Naive thymus-derived CD8-positive, alpha-beta T cell (primary cell): ENCODE data around the gene GFOD2. TPM values are rescaled to one million over a fixed set of nuclear protein-coding genes. Genes with fewer than 3 reads are reported as not detected.

Experiments used
- ATAC-seq, 2 donors: fragments of 150-1000 bp; cut with Tn5 transposase in 1 of 2; sonication (Bioruptor Pico), chemical (Tn5 transposase) in 1 of 2; 1 replicate in 1 of 2; 2 replicates in 1 of 2; pipeline ENCODE4 v1.10.0; 2021; ENCODE audit warnings: mild to moderate bottlenecking in 2 of 2, moderate library complexity in 2 of 2
- POLR2A ChIA-PET: fragments of 350-600 bp; sonication (Branson Sonifier 250); formaldehyde crosslinking; loops from one replicate; lab custom pipeline; 2021; ENCODE audit warnings: antibody characterized with exemption; lab: Charles Lee
- DNase-seq, 10 donors: peaks; one replicate each; pipeline versions ENCODE4 v3.0.0 to v3.0.0-alpha.2; 2020 to 2022
- H3K27ac Mint-ChIP-seq, 10 donors: one replicate each; pipeline ENCODE4 v1.8.0; 2020 to 2022; ENCODE audit warnings: mild to moderate bottlenecking in 10 of 10, mixed read lengths in 10 of 10, moderate library complexity in 4 of 10, inconsistent platforms in 1 of 10
- H3K27me3 Mint-ChIP-seq, 5 donors: one replicate each; pipeline ENCODE4 v1.8.0; 2021 to 2022; ENCODE audit warnings: mixed read lengths in 5 of 5
- H3K36me3 Mint-ChIP-seq, 3 donors: one replicate each; pipeline ENCODE4 v1.8.0; 2020 to 2022; ENCODE audit warnings: mixed read lengths in 3 of 3, mild to moderate bottlenecking in 2 of 3, inconsistent platforms in 1 of 3
- H3K4me1 Mint-ChIP-seq, 4 donors: one replicate each; pipeline ENCODE4 v1.8.0; 2021 to 2022; ENCODE audit warnings: mixed read lengths in 4 of 4
- H3K4me3 Mint-ChIP-seq, 10 donors: one replicate each; pipeline ENCODE4 v1.8.0; 2020 to 2022; ENCODE audit warnings: mild to moderate bottlenecking in 10 of 10, mixed read lengths in 10 of 10, moderate library complexity in 6 of 10, inconsistent platforms in 1 of 10
- H3K9me3 Mint-ChIP-seq, 9 donors: one replicate each; pipeline ENCODE4 v1.8.0; 2020 to 2022; ENCODE audit warnings: mixed read lengths in 9 of 9, mild to moderate bottlenecking in 3 of 9, inconsistent platforms in 1 of 9, moderate library complexity in 1 of 9
- polyA plus RNA-seq, 3 donors: library from polyadenylated mRNA; unstranded; fragments of 300-500 nt; fragmentation: Illumina TruSeq; gene quantifications; one replicate each; pipeline ENCODE4 v1.2.3, GENCODE V29; 2021
- total RNA-seq, 8 experiments: library from RNA in 2 of 8; stranded (reverse) in 2 of 8; gene quantifications; one replicate each; pipeline ENCODE4 v1.2.3 and lab custom pipeline; 2021 to 2026

Gene GFOD2, protein sequence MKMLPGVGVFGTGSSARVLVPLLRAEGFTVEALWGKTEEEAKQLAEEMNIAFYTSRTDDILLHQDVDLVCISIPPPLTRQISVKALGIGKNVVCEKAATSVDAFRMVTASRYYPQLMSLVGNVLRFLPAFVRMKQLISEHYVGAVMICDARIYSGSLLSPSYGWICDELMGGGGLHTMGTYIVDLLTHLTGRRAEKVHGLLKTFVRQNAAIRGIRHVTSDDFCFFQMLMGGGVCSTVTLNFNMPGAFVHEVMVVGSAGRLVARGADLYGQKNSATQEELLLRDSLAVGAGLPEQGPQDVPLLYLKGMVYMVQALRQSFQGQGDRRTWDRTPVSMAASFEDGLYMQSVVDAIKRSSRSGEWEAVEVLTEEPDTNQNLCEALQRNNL
- total RNA-seq (10 to 100 TPM; 12.7 to 13.0 TPM), polyA plus RNA-seq (10 to 100 TPM in 1 of 3 donors, 1 to 10 TPM in 2; 6.0 to 10.9 (median 6.5) TPM), total RNA-seq (lab: John Stamatoyannopoulos, UW) (8.9 to 35.5 (median 28.1) reads per million in 6 experiments)

DNA sequence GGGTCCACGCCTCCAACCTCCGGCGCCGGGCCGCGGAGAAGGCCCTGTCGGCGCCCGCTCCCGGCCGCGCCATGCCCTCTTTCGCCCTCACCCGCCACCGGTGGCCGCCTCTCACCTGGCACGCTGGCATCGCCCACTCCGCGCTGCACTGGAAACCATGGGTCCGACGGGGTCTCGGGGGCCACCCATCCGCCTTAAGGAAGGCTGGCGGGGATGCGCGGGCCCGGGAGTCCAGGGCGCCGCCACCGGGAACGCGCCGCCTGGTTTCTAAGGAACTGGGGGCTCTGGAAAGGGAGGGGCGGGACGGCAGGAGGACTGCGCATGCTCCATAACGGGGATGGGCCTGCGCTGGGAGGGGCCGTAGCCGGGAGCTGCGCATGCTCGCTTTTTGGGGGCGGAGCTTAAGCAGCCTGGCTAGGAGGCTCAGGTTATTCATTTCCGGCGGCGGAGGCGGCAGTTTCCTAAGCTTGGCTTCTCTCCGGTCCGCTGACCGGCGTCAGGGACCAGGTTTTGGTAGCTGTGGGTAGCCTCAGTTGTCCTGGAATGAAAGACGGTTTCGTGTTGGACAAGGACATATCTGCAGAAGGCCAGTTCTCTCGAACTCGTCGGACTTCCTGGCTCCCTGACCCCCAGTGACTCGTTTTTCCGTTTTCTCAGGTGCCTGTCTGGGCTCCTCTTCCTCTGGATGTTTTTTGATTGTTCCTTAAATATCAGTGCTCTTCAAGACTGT, at the start of gene GFOD2:
GFOD2 (minus strand) TSS at position 269 of the 730 bp plus-strand sequence. CDS start 33,601 bp downstream, outside the sequence.
- ATAC-seq: peak; percentile 91 to 92
- peaks cover 22 to 40% (median 33%) of the 10 kb centered on the region in 4 donors for H3K4me1 Mint-ChIP-seq

DNA sequence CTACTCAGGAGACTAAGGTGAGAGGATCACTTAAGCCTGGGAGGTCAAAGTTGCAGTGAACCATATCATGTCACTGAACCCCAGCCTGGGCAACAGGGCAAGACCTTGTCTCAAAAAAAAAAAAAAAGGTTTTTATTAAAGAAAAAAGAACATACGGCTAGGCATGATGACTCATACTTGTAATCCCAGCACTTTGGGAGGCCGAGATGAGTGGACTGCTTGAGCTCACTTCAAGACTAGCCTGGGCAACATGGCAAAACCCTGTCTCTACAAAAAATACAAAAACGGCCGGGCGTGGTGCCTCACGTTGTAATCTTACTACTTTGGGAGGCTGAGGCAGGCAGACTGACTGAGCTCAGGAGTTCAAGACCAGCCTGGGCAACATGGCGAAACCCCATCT, 48.8 kb upstream of the GFOD2 start:
- H3K9me3 Mint-ChIP-seq: no peaks in the 10 kb centered on the region
- no peaks in the 10 kb centered on the region for H3K27me3 Mint-ChIP-seq
- DNase-seq (peak in 1 of 10 donors; percentile 23), ATAC-seq (no peak)
- H3K36me3 Mint-ChIP-seq: peaks cover 3 to 54% (median 25%) of the 10 kb centered on the region in 3 donors
- no peak overlapping the region for H3K4me3 Mint-ChIP-seq
- H3K4me1 Mint-ChIP-seq: peaks cover 2 to 18% (median 4%) of the 10 kb centered on the region in 4 donors
- POLR2A ChIA-PET: interaction anchor here (0.7 kb wide), 2 partner anchors 167 to 473 kb away, joined by 3 to 4 read pairs; no protein-coding TSS in a partner anchor
- no peak overlapping the region for H3K27ac Mint-ChIP-seq

More for the DNA sequence above, at the start of gene GFOD2:
- Mint-ChIP-seq H3K4me3 (peak within 1 kb of the TSS; percentile 90 to 99 (median 98)), H3K27ac (peak within 1 kb of the TSS; percentile 85 to 99 (median 98)), H3K27me3 (no peaks in the 10 kb centered on the region), H3K36me3 (no peaks in the 10 kb centered on the region), H3K9me3 (no peaks in the 10 kb centered on the region)
- POLR2A ChIA-PET: interaction anchor here (0.8 to 1.9 kb wide), 7 partner anchors 10 to 172 kb away, joined by 3 to 10 read pairs (median 4); partner anchors contain the start of genes ACD, C16orf86, ENKD1 and PARD6A
- DNase-seq: peak; percentile 93 to 100 (median 98)

DNA sequence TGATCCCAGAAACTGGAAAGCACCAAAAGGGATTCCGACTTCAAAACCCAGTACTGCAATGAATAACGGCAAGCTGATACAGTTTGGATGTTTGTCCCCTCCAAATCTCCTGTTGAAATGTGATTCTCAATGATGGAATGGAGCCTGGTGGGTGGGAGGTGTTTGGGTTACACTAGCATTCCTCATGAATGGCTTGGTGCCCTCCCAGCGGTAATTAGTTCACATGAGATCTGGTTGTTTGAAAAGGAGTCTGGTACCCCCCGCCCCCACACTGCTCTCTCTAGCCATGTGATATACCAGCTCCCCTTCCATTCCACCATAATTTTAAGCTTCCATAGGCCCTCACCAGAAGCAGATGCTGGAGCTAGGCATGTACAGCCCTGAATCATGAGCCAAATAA, 47.2 kb upstream of the GFOD2 start:
- H3K36me3 Mint-ChIP-seq: peaks cover 5 to 44% (median 21%) of the 10 kb centered on the region in 3 donors
- POLR2A ChIA-PET: no interaction called here
- H3K4me1 Mint-ChIP-seq: peaks cover 3 to 16% (median 7%) of the 10 kb centered on the region in 4 donors
- H3K27me3 Mint-ChIP-seq: no peaks in the 10 kb centered on the region
- no peak overlapping the region for H3K4me3 Mint-ChIP-seq
- no peak for ATAC-seq
- no peaks in the 10 kb centered on the region for H3K9me3 Mint-ChIP-seq
- DNase-seq: no peak
- H3K27ac Mint-ChIP-seq: no peak overlapping the region

DNA sequence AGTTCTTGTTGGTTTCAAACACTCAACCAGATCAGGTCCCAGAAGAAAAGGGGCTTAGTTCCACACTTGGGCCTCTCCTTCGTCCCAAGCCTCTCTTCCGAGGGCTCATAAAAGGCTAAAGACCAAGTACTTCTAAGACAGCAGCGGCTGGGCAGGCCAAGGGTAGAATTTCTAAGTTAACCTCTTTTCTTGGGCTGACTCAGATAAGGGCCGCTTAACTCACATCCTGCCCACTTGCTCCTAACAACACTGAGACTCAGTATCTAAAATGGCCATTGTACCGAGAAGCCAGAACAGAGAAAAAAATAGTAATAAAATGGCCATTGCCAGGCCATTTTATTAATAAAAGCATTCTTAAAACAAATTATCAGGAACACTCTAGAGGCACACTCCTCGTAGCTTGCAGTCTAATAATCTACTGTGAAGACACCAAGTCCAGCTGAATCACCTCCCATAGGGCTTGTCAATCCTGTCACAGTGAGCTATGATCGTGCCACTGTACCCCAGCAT, 45.1 kb upstream of the GFOD2 start:
- Mint-ChIP-seq H3K36me3 (peaks cover 5 to 33% (median 11%) of the 10 kb centered on the region in 3 donors), H3K9me3 (no peaks in the 10 kb centered on the region), H3K4me1 (peaks cover 15 to 27% (median 20%) of the 10 kb centered on the region in 4 donors), H3K27ac (peak overlapping the region in 2 of 10 donors; percentile 15 to 21), H3K27me3 (no peaks in the 10 kb centered on the region), H3K4me3 (no peak overlapping the region)
- ATAC-seq (no peak), DNase-seq (no peak)
- POLR2A ChIA-PET: no interaction called here

DNA sequence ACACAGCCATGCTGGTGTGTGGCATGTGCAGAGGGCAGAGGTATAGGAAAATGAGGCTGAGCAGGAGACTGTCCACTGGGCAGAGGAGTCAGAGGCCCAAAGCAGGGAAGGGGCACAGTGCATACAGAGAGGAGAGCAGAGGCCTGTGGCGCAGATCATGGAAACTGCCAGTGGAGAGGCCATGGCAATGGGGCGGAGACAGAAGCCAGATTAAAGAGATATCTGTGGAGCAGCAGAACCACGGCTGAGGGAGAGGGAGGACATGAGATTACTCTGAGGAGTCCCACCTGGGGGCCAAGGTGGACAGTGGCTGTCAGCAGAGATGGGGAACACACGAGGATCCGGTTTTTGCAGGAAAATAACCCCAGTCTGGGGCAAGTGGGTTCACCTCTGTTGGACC, 44.0 kb upstream of the GFOD2 start:
- no peaks in the 10 kb centered on the region for H3K9me3 Mint-ChIP-seq
- ATAC-seq: no peak
- no peaks in the 10 kb centered on the region for H3K27me3 Mint-ChIP-seq
- H3K36me3 Mint-ChIP-seq: peaks cover 5 to 36% (median 11%) of the 10 kb centered on the region in 3 donors
- H3K27ac Mint-ChIP-seq: peak overlapping the region in 2 of 10 donors; percentile 21 to 61
- POLR2A ChIA-PET: interaction anchor here (0.6 kb wide), 1 partner anchor 26 kb away, joined by 3 read pairs; no protein-coding TSS in a partner anchor
- peak in 1 of 10 donors; percentile 40 for DNase-seq
- peaks cover 16 to 27% (median 22%) of the 10 kb centered on the region in 4 donors for H3K4me1 Mint-ChIP-seq
- no peak overlapping the region for H3K4me3 Mint-ChIP-seq

DNA sequence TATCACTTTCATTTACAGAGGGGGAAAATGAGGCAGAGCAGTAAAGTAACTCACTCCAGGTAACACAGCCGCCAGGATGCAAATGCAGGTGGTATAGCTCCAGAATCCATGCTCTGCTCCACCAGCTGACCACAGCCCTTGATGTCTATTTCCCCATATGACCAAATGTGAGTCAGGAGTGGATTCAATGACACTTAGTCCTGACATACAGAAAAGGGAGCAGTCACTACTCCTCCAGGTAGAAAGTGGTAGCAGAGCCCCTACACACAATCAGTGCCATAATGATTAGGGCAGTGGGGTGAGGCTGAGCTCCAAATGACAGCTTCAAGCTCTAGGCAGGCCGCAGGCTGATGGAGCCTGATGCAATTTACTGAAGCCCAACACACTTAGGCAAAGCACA, 43.3 kb upstream of the GFOD2 start:
- H3K27ac Mint-ChIP-seq: peak overlapping the region in 1 of 10 donors; percentile 21
- H3K36me3 Mint-ChIP-seq: peaks cover 5 to 38% (median 11%) of the 10 kb centered on the region in 3 donors
- ATAC-seq (no peak), DNase-seq (no peak)
- POLR2A ChIA-PET: interaction anchor here (0.5 kb wide), 1 partner anchor 444 kb away, joined by 3 read pairs; no protein-coding TSS in a partner anchor
- no peak overlapping the region for H3K4me3 Mint-ChIP-seq
- H3K9me3 Mint-ChIP-seq: no peaks in the 10 kb centered on the region
- H3K4me1 Mint-ChIP-seq: peaks cover 16 to 27% (median 22%) of the 10 kb centered on the region in 4 donors
- no peaks in the 10 kb centered on the region for H3K27me3 Mint-ChIP-seq

DNA sequence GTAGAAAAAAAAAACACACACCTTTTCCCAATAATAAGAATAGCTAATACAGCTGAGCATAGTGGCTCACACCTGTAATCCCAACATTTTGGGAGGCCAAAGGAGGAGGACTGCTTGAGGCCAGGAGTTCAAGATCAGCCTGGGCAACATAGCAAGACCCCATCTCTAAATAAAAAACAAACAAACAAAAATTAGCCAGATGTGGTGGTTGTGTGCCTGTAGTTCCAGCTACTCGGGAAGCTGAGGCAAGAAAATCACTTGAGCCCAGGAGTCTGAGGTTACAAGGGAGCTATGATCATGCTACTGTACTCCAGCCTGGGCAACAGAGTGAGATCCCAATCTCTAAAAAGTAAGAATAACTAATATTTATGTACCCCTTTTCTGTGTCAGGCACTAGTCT, 42.8 kb upstream of the GFOD2 start:
- H3K27ac Mint-ChIP-seq: peak overlapping the region in 3 of 10 donors; percentile 17 to 72 (median 25)
- no peaks in the 10 kb centered on the region for H3K27me3 Mint-ChIP-seq
- H3K36me3 Mint-ChIP-seq: peaks cover 5 to 35% (median 11%) of the 10 kb centered on the region in 3 donors
- POLR2A ChIA-PET: interaction anchor here (0.5 kb wide), 1 partner anchor 444 kb away, joined by 3 read pairs; no protein-coding TSS in a partner anchor
- H3K4me1 Mint-ChIP-seq: peaks cover 16 to 27% (median 22%) of the 10 kb centered on the region in 4 donors
- H3K9me3 Mint-ChIP-seq: no peaks in the 10 kb centered on the region
- no peak for DNase-seq
- ATAC-seq: no peak
- H3K4me3 Mint-ChIP-seq: no peak overlapping the region

DNA sequence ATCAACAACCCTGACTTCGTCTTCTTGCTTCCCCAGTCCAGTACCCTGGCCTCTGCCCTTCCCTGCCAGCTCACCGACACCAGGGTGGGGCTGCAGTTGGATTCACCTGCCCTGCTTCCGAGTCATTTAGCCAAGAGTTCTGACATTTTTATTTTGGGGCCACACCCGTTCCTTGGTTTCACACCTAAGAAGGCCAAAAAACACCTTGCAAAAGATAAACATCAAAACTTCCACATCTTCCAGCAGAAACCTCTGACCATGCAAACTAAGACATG, 41.8 kb upstream of the GFOD2 start:
- POLR2A ChIA-PET: no interaction called here
- H3K4me1 Mint-ChIP-seq: peaks cover 16 to 26% (median 21%) of the 10 kb centered on the region in 4 donors
- peak overlapping the region in 8 of 10 donors; percentile 52 to 91 (median 69) for H3K27ac Mint-ChIP-seq
- peaks cover 5 to 24% (median 5%) of the 10 kb centered on the region in 3 donors for H3K36me3 Mint-ChIP-seq
- peak overlapping the region in 1 of 10 donors; percentile 12 for H3K4me3 Mint-ChIP-seq
- H3K9me3 Mint-ChIP-seq: no peaks in the 10 kb centered on the region
- DNase-seq: no peak
- H3K27me3 Mint-ChIP-seq: no peaks in the 10 kb centered on the region
- ATAC-seq: no peak

DNA sequence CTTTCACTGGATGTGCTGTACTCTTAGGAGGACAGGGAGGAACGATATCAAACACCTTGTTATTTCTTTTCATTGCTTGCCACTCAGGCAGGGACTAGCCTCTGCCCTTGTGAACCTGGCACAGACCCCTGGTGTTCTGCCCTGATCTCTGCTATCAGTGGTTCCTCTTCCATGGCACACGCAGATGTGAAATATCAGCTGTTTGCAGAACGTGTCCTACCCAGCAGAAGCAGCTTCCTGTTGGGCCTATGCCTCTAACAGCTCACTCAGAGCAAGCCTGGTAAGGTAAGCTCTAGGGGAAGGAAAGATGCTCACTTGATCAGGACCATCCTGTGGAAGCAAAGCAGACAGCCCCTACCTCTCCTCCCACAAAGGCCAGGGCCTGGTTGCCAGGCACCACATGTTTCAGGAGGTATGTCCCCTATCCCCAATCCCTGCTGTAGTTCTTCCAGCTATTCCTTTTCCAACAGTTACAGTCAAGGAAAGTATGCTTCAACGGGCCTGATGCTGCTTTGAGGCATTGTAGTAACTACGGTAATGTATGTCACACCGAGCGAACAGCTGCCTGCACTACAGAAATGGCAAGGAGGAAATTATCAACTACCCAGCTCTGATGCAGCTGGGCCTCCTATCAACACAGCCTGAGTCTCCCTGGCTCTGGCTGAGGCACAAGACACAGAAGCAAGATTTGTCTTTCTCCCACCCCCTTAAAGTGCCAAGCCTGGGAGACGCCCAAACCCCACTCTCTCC, 41.3 kb upstream of the GFOD2 start:
- Mint-ChIP-seq H3K4me3 (no peak overlapping the region), H3K9me3 (no peaks in the 10 kb centered on the region), H3K27me3 (no peaks in the 10 kb centered on the region), H3K27ac (peak overlapping the region in 8 of 10 donors; percentile 43 to 91 (median 69)), H3K4me1 (peaks cover 17 to 26% (median 22%) of the 10 kb centered on the region in 4 donors), H3K36me3 (peaks cover 5 to 23% (median 5%) of the 10 kb centered on the region in 3 donors)
- DNase-seq: no peak
- ATAC-seq: no peak
- POLR2A ChIA-PET: no interaction called here

DNA sequence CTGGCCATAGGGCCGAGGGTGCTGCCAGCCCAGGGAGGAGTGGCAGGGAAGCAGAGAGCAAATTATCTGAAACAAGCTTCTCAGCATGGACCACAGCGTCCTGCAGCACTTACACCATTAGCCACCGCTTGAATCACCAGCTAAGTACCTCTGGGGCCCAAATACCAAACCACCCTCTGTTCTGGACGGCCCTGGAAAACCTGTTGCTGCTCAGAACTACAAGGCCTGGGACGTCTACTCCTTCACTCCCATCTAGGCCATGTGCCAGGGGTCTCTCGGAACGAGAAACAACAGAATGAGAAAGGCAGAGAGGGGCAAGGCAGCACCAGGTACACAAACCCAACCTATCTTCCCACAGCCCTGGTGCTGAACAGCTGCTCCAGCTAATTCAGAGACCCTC, 39.9 kb upstream of the GFOD2 start:
- Mint-ChIP-seq H3K27ac (peak overlapping the region in 4 of 10 donors; percentile 40 to 69 (median 50)), H3K4me1 (peaks cover 18 to 26% (median 22%) of the 10 kb centered on the region in 4 donors), H3K9me3 (no peaks in the 10 kb centered on the region), H3K36me3 (peaks cover 2 to 27% (median 5%) of the 10 kb centered on the region in 3 donors), H3K27me3 (no peaks in the 10 kb centered on the region), H3K4me3 (no peak overlapping the region)
- ATAC-seq (no peak), DNase-seq (no peak)
- POLR2A ChIA-PET: no interaction called here

DNA sequence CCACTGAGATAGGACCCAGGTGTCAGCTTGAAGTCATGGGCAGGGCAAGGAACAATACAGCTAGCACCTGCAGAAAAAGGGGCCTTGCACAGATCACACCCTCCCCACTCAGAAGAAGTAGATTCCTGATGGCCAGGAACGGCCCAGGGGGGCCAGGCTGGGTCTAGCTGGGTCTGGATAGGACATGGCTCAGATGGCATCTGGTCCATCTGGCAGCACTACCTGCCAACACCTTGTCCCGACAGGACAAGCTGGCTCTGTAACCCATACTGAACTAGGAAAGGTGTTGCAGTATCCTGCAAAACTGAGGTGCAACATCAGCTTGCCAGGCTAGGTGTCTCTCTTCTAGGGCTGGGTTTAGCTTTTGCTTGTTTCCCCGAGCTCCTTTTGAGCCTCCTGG, 38.9 kb upstream of the GFOD2 start:
- H3K4me3 Mint-ChIP-seq: no peak overlapping the region
- peaks cover 2 to 34% (median 5%) of the 10 kb centered on the region in 3 donors for H3K36me3 Mint-ChIP-seq
- POLR2A ChIA-PET: interaction anchor here (0.6 kb wide), 1 partner anchor 611 kb away, joined by 3 read pairs; no protein-coding TSS in a partner anchor

More for the DNA sequence above, 38.9 kb upstream of the GFOD2 start:
- H3K9me3 Mint-ChIP-seq: no peaks in the 10 kb centered on the region
- no peak overlapping the region for H3K27ac Mint-ChIP-seq
- ATAC-seq: no peak
- no peak for DNase-seq
- peaks cover 18 to 24% (median 20%) of the 10 kb centered on the region in 4 donors for H3K4me1 Mint-ChIP-seq
- H3K27me3 Mint-ChIP-seq: no peaks in the 10 kb centered on the region
